KMS-11 (cell line): Measurements from ENCODE around the gene VSIG10L.

Experiments used
- H2AFZ ChIP-seq: fragments of 200-600 bp; sonication (generic); 2 replicates; pipeline ENCODE4 v1.6.1; 2016; ENCODE audit warnings: antibody characterized with exemption, mixed run types, low read depth
- H3K27ac ChIP-seq: fragments of 200-600 bp; sonication (generic); 2 replicates; pipeline ENCODE4 v1.6.1; 2016; ENCODE audit warnings: mild to moderate bottlenecking, mixed run types
- H3K27me3 ChIP-seq: fragments of 200-600 bp; sonication (generic); 2 replicates; pipeline ENCODE4 v1.6.1; 2017; ENCODE audit warnings: mild to moderate bottlenecking, low read depth, mixed run types, moderate library complexity; ENCODE audit not compliant: insufficient read depth
- H3K36me3 ChIP-seq: fragments of 200-600 bp; sonication (generic); 2 replicates; pipeline ENCODE4 v1.6.1; 2017; ENCODE audit warnings: mild to moderate bottlenecking, mixed run types; ENCODE audit not compliant: insufficient read depth
- H3K4me1 ChIP-seq: fragments of 200-600 bp; sonication (generic); 2 replicates; pipeline ENCODE4 v1.6.1; 2016; ENCODE audit warnings: mild to moderate bottlenecking, low read depth, mixed run types; ENCODE audit not compliant: poor library complexity, severe bottlenecking
- H3K4me2 ChIP-seq: fragments of 200-600 bp; sonication (generic); 2 replicates; pipeline ENCODE4 v1.7.0; 2016; ENCODE audit warnings: mild to moderate bottlenecking, mixed run types
- H3K4me3 ChIP-seq: fragments of 200-600 bp; sonication (generic); IDR thresholded peaks from 2 replicates; pipeline ENCODE4 v1.6.1; 2017; ENCODE audit warnings: low read depth, low read length, mixed read lengths; ENCODE audit not compliant: insufficient read depth
- H3K79me2 ChIP-seq: fragments of 200-600 bp; sonication (generic); 2 replicates; pipeline ENCODE4 v1.6.1; 2016; ENCODE audit warnings: low read depth, mixed run types; ENCODE audit not compliant: insufficient read depth
- H3K9ac ChIP-seq: fragments of 200-600 bp; sonication (generic); 2 replicates; pipeline ENCODE4 v1.6.1; 2016; ENCODE audit warnings: mild to moderate bottlenecking, mixed run types
- H4K20me1 ChIP-seq: fragments of 200-600 bp; sonication (generic); 2 replicates; pipeline ENCODE4 v1.6.1; 2016; ENCODE audit warnings: mild to moderate bottlenecking, mixed run types; ENCODE audit not compliant: insufficient read depth
- CTCF ChIP-seq: fragments of 200-600 bp; sonication (generic); conservative IDR thresholded peaks from 2 replicates; pipeline ENCODE4 v1.6.1; 2017; ENCODE audit warnings: low read depth, mild to moderate bottlenecking, antibody characterized with exemption, low read length, moderate library complexity, mixed read lengths

Gene VSIG10L

DNA sequence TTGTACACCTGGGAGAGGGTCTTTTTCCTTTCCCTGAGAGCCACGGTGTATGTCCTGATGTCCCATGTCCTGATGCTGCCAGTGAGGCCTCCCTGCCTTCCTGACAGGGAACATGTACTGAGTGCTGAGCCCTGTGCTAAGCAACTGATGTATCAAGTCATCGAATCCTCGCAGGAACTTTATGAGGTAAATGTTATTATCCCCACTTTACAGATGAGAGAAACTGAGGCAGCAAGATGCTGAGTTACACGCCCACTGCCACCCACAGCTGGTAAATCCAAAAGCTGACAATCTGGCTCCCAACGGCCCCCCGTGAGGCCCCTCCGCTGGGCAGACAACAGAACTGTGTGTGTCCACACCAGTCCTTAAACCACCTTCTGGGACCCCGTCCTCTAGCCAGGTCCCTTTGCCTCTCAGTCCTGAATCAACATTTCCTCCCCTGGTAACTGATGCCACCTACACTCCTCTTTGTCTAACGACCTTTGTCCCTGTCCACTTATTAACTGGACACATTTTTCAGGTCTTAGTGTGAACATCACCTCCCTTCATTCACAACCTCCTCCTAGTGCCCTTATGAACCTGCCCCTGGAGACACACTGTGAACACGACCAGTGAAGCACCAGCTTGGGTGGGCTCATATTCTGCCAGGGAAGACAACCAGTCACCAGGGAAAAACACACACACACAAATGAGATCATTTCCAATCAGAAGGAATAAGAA is 5.4 kb upstream of the VSIG10L start:
- no peak overlapping the region for H3K27ac ChIP-seq
- H3K36me3 ChIP-seq, result no peaks in the 10 kb centered on the region
- no peak overlapping the region for H3K4me3 ChIP-seq
- H3K79me2 ChIP-seq, result no peaks in the 10 kb centered on the region
- no peaks in the 10 kb centered on the region for H3K4me1 ChIP-seq
- H3K4me2 ChIP-seq, result no peak overlapping the region
- H3K27me3 ChIP-seq, result no peaks in the 10 kb centered on the region
- H2AFZ ChIP-seq, result no peak overlapping the region
- no peak overlapping the region for H3K9ac ChIP-seq
- no peak for TF ChIP-seq CTCF
- H4K20me1 ChIP-seq, result no peaks in the 10 kb centered on the region

DNA sequence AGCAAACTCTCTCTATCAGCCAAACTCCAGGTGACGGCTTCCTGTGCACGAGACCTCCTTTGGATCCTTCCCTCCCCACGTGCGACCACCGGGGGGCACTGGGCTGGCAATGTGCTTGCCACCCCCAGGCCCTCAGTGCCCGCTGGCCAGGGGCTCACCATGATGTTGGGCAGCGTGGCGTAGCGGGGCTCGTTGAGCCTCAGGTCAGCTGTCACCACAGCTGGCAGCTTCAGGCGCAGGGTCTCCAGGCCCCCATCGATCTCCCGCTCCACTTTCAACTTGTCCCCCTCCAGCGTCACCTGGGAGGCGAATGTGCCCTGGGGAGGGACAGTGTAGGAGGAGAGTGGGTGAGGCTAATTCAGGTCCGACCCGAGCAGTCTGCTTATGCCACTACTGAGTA is 4.8 kb upstream of the VSIG10L start:
- Histone ChIP-seq H3K9ac (no peak overlapping the region), H4K20me1 (no peaks in the 10 kb centered on the region), H3K79me2 (no peaks in the 10 kb centered on the region), H3K4me3 (no peak overlapping the region), H3K36me3 (no peaks in the 10 kb centered on the region), H3K4me1 (no peaks in the 10 kb centered on the region), H2AFZ (no peak overlapping the region), H3K4me2 (no peak overlapping the region), H3K27ac (no peak overlapping the region), H3K27me3 (no peaks in the 10 kb centered on the region)
- TF ChIP-seq CTCF, result no peak

GRCh38 chr19:51345076-51345620 is 3.2 kb upstream of the VSIG10L start:
- Histone ChIP-seq H3K36me3 (no peaks in the 10 kb centered on the region), H3K27me3 (no peaks in the 10 kb centered on the region), H3K4me1 (no peaks in the 10 kb centered on the region), H3K27ac (no peak overlapping the region), H2AFZ (no peak overlapping the region), H3K4me3 (no peak overlapping the region), H4K20me1 (no peaks in the 10 kb centered on the region), H3K4me2 (no peak overlapping the region), H3K79me2 (no peaks in the 10 kb centered on the region), H3K9ac (no peak overlapping the region)
- no peak for TF ChIP-seq CTCF

GRCh38 chr19:51342631-51343569 is 961 bp upstream of the VSIG10L start:
- H3K4me2 ChIP-seq, result no peak overlapping the region
- no peak overlapping the region for H3K9ac ChIP-seq
- H3K4me1 ChIP-seq, result no peaks in the 10 kb centered on the region
- H3K27me3 ChIP-seq, result no peaks in the 10 kb centered on the region
- no peaks in the 10 kb centered on the region for H3K79me2 ChIP-seq
- H3K36me3 ChIP-seq, result no peaks in the 10 kb centered on the region
- no peaks in the 10 kb centered on the region for H4K20me1 ChIP-seq
- no peak for TF ChIP-seq CTCF
- H3K4me3 ChIP-seq, result no peak overlapping the region
- H2AFZ ChIP-seq, result no peak overlapping the region
- H3K27ac ChIP-seq, result no peak overlapping the region
